ENCODE measurements around the gene VAT1L.

GRCh38 chr16:77860953-77861352, 72.6 kb downstream of the VAT1L start:
- TF ChIP-seq CTCF (IDR thresholded peaks at IDR 0.05; ENCODE audit: low read length), result no peak
- no peak for TF ChIP-seq EZH2phosphoT487 (IDR thresholded peaks at IDR 0.05; ENCODE audit: low read length)
- no peak for TF ChIP-seq EZH2 (optimal IDR thresholded peaks at IDR 0.05; ENCODE audit: low read depth, low read length)
